ENCODE measurements around the gene GALE. TPM values are rescaled to one million over a fixed set of nuclear protein-coding genes. Genes with fewer than 3 reads are reported as not detected.

GALE gene
- 11.4 and 13.4 TPM in 2 replicates for total RNA-seq

GRCh38 chr1:23800400-23801337 is at the start of gene GALE:
TSS of gene GALE (minus strand) at chr1:23800754. CDS start at chr1:23799007, 1,747 bp downstream.

GRCh38 chr1:23825076-23825761 is 24.7 kb upstream of the GALE start, which contains the start of gene HMGCL:
TSS of gene HMGCL (minus strand) at chr1:23825429. CDS start at chr1:23825415, 14 bp downstream.

GRCh38 chr1:23790696-23791515 is 9.6 kb downstream of the GALE start, which contains the start of gene LYPLA2:
TSS of gene LYPLA2 (plus strand) at chr1:23791145. CDS start at chr1:23792683, 1,538 bp downstream.

GRCh38 chr1:23777979-23778814 is 22.4 kb downstream of the GALE start, which contains the start of gene PITHD1:
TSS of gene PITHD1 (plus strand) at chr1:23778418. CDS start at chr1:23778516, 98 bp downstream.

Other genes starting within 250 kb of the GALE start
- gene ID3, start 241.3 kb downstream of the GALE start, total RNA-seq = 195 and 250 TPM in 2 replicates
- 1,611 and 1,698 TPM in 2 replicates for gene RPL11, start 108.9 kb downstream of the GALE start, total RNA-seq
- gene ELOA, start 57.3 kb downstream of the GALE start, total RNA-seq = 16.5 and 17.9 TPM in 2 replicates
- gene PITHD1, start 22.3 kb downstream of the GALE start, total RNA-seq = 28.2 and 34.9 TPM in 2 replicates
- gene LYPLA2, start 9.6 kb downstream of the GALE start, total RNA-seq = 29.3 and 36.1 TPM in 2 replicates
- gene HMGCL, start 24.7 kb upstream of the GALE start, total RNA-seq = 52.0 and 53.9 TPM in 2 replicates
- 5.6 and 9.0 TPM in 2 replicates for gene FUCA1, start 67.5 kb upstream of the GALE start, total RNA-seq
- not detected in 2 replicates for gene CNR2, start 112.6 kb upstream of the GALE start, total RNA-seq
- gene PNRC2, start 159.1 kb upstream of the GALE start, total RNA-seq = 70.0 and 78.8 TPM in 2 replicates
- gene SRSF10, start 179.6 kb upstream of the GALE start, total RNA-seq = 64.3 and 72.6 TPM in 2 replicates

Data from smooth muscle cell of bladder (primary cell).